ENCODE results near the gene IYD.

GRCh38 chr6:150373260-150373701 is 4.5 kb downstream of the IYD start:
- TF ChIP-seq MEF2A (IDR thresholded peaks at IDR 0.05; ENCODE audit: borderline replicate concordance, low read depth) (no peak), YY1 (IDR thresholded peaks at IDR 0.05; ENCODE audit: low read depth) (no peak), POLR2AphosphoS5 (IDR thresholded peaks at IDR 0.05; ENCODE audit: low read depth, low read length) (no peak), EP300 (IDR thresholded peaks at IDR 0.05; ENCODE audit: borderline replicate concordance in 1 of 2, low read depth in 1 of 2, low read length in 1 of 2) (no peak), RFX5 (IDR thresholded peaks at IDR 0.05; ENCODE audit: low read length) (no peak), TEAD4 (IDR thresholded peaks at IDR 0.05; ENCODE audit: borderline replicate concordance, insufficient read depth) (no peak)
- TF ChIP-seq, protein P1, sequence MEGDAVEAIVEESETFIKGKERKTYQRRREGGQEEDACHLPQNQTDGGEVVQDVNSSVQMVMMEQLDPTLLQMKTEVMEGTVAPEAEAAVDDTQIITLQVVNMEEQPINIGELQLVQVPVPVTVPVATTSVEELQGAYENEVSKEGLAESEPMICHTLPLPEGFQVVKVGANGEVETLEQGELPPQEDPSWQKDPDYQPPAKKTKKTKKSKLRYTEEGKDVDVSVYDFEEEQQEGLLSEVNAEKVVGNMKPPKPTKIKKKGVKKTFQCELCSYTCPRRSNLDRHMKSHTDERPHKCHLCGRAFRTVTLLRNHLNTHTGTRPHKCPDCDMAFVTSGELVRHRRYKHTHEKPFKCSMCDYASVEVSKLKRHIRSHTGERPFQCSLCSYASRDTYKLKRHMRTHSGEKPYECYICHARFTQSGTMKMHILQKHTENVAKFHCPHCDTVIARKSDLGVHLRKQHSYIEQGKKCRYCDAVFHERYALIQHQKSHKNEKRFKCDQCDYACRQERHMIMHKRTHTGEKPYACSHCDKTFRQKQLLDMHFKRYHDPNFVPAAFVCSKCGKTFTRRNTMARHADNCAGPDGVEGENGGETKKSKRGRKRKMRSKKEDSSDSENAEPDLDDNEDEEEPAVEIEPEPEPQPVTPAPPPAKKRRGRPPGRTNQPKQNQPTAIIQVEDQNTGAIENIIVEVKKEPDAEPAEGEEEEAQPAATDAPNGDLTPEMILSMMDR (IDR thresholded peaks at IDR 0.05): no peak
- TF ChIP-seq, protein P2, sequence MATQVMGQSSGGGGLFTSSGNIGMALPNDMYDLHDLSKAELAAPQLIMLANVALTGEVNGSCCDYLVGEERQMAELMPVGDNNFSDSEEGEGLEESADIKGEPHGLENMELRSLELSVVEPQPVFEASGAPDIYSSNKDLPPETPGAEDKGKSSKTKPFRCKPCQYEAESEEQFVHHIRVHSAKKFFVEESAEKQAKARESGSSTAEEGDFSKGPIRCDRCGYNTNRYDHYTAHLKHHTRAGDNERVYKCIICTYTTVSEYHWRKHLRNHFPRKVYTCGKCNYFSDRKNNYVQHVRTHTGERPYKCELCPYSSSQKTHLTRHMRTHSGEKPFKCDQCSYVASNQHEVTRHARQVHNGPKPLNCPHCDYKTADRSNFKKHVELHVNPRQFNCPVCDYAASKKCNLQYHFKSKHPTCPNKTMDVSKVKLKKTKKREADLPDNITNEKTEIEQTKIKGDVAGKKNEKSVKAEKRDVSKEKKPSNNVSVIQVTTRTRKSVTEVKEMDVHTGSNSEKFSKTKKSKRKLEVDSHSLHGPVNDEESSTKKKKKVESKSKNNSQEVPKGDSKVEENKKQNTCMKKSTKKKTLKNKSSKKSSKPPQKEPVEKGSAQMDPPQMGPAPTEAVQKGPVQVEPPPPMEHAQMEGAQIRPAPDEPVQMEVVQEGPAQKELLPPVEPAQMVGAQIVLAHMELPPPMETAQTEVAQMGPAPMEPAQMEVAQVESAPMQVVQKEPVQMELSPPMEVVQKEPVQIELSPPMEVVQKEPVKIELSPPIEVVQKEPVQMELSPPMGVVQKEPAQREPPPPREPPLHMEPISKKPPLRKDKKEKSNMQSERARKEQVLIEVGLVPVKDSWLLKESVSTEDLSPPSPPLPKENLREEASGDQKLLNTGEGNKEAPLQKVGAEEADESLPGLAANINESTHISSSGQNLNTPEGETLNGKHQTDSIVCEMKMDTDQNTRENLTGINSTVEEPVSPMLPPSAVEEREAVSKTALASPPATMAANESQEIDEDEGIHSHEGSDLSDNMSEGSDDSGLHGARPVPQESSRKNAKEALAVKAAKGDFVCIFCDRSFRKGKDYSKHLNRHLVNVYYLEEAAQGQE (IDR thresholded peaks at IDR 0.05; ENCODE audit: low read depth, low read length): no peak
